K562 (cell line): ENCODE measurements around the gene ZNF324B. TPM values are rescaled to one million over a fixed set of nuclear protein-coding genes. Genes with fewer than 3 reads are reported as not detected.

Experiments used
- ATAC-seq: fragments of 200-7000 bp; cut with Tn5 transposase; 3 replicates; pipeline ENCODE4 v1.9.1; 2020; ENCODE audit warnings: moderate library complexity
- BruUV-seq: library from RNA; stranded (reverse); fragments of 400-500 nt; replicated peaks from 2 replicates; lab custom pipeline; 2021; lab: Mats Ljungman, UMichigan
- CTCF ChIA-PET: fragments of 300-600 bp; formaldehyde crosslinking; extraction: SDS; loops from one replicate; lab custom pipeline; 2021; ENCODE audit warnings: low intra/inter-chr PET ratio; lab: Yijun Ruan, JAX
- POLR2A ChIA-PET: fragments of 300-600, 350-650 bp; sonication (Branson Sonifier 250); formaldehyde crosslinking; extraction: SDS; loops from one replicate; lab custom pipeline; 2021; ENCODE audit warnings: antibody characterized with exemption, inconsistent platforms; lab: Yijun Ruan, JAX
- DNase-seq, 4 experiments: peaks; one replicate each; pipeline versions ENCODE4 v3.0.0 to v3.0.0-alpha.2; 2011 to 2018; ENCODE audit warnings: low spot score in 3 of 4, mixed read lengths in 3 of 4; ENCODE audit errors: extremely low read depth in 1 of 4
- FAIRE-seq: peaks from 2 replicates; lab custom pipeline; 2011; peaks lifted over from hg19 to GRCh38; lab: Jason Lieb, UNC
- H2AFZ ChIP-seq: 2 replicates; pipeline ENCODE4 v1.6.0; 2011; ENCODE audit warnings: low read depth, low read length, control low read depth, inconsistent platforms
- H3K27ac ChIP-seq: fragments of 200-600 bp; 3 replicates; pipeline ENCODE4 v1.8.0; 2011; ENCODE audit warnings: low read depth, mild to moderate bottlenecking, control low read depth, inconsistent platforms, low read length, moderate library complexity, mixed read lengths; ENCODE audit errors: extremely low read depth
- H3K27me3 ChIP-seq, 2 experiments: fragments of 300-600 bp in 1 of 2; 2 replicates in 1 of 2; 3 replicates in 1 of 2; pipeline versions ENCODE4 v1.6.0 to v1.8.0; 2011; ENCODE audit warnings: inconsistent platforms in 2 of 2, low read length in 2 of 2, mild to moderate bottlenecking in 1 of 2, mixed read lengths in 1 of 2, moderate library complexity in 1 of 2; ENCODE audit not compliant: control insufficient read depth in 2 of 2, insufficient read depth in 2 of 2
- H3K36me3 ChIP-seq: fragments of 300-600 bp; 3 replicates; pipeline ENCODE4 v1.8.0; 2011; ENCODE audit warnings: mild to moderate bottlenecking, low read length, inconsistent platforms; ENCODE audit not compliant: control insufficient read depth, insufficient read depth
- H3K4me1 ChIP-seq, 2 experiments: fragments of 200-600 bp in 1 of 2; replicated peaks in 1 of 2; 2 replicates in 1 of 2; 3 replicates in 1 of 2; pipeline versions ENCODE4 v1.5.1 to v1.8.0; 2011; ENCODE audit warnings: inconsistent platforms in 2 of 2, low read length in 2 of 2, mild to moderate bottlenecking in 1 of 2, mixed read lengths in 1 of 2, moderate library complexity in 1 of 2; ENCODE audit not compliant: control insufficient read depth in 2 of 2, insufficient read depth in 2 of 2
- H3K4me2 ChIP-seq: 2 replicates; pipeline ENCODE4 v1.6.1; 2011; ENCODE audit warnings: low read length, control low read depth, inconsistent platforms, mixed read lengths; ENCODE audit not compliant: insufficient read depth
- H3K4me3 ChIP-seq: fragments of 200-600 bp; sonication (generic), shearing (Covaris generic); 2 replicates; pipeline ENCODE4 v1.5.1; 2016; ENCODE audit warnings: control low read depth, inconsistent platforms
- H3K79me2 ChIP-seq: fragments of 200-600 bp; 3 replicates; pipeline ENCODE4 v1.8.0; 2011; ENCODE audit warnings: low read length, inconsistent platforms; ENCODE audit not compliant: control insufficient read depth, insufficient read depth
- H3K9ac ChIP-seq, 2 experiments: 2 replicates each; pipeline versions ENCODE4 v1.6.0 to v1.6.1; 2011; ENCODE audit warnings: low read depth in 2 of 2, low read length in 2 of 2, control low read depth in 1 of 2, inconsistent platforms in 1 of 2, mild to moderate bottlenecking in 1 of 2, mixed read lengths in 1 of 2; ENCODE audit not compliant: insufficient read depth in 1 of 2
- H3K9me1 ChIP-seq: one replicate; pipeline ENCODE4 v1.6.0; 2011; ENCODE audit warnings: inconsistent platforms, mild to moderate bottlenecking, low read length, moderate library complexity; ENCODE audit not compliant: control insufficient read depth, insufficient read depth
- H3K9me3 ChIP-seq: replicated peaks from 2 replicates; pipeline ENCODE4 v1.5.1; 2011; ENCODE audit warnings: low read depth, low read length, inconsistent platforms; ENCODE audit not compliant: control insufficient read depth, insufficient read depth
- H4K20me1 ChIP-seq: replicated peaks from 2 replicates; pipeline ENCODE4 v1.6.1; 2011; ENCODE audit warnings: low read length, inconsistent platforms, mixed read lengths; ENCODE audit not compliant: control insufficient read depth, insufficient read depth
- CBFA2T3 ChIP-seq: fragments of 450-650 bp; IDR thresholded peaks from 2 replicates; pipeline ENCODE4 v1.6.1; 2017
- CEBPG ChIP-seq, 3 experiments: fragments of 200-800 bp in 1 of 3; sonication (Bioruptor generic) in 1 of 3; sonication (generic) in 1 of 3; formaldehyde crosslinking in 1 of 3; IDR thresholded peaks in 2 of 3; conservative IDR thresholded peaks in 1 of 3; 2 replicates each; pipeline versions ENCODE4 v1.6.1 to v1.8.0; 2016 to 2022; ENCODE audit warnings: missing compliant biosample characterization in 2 of 3, missing genetic modification characterization in 2 of 3, mild to moderate bottlenecking in 1 of 3, missing genetic modification reagents in 1 of 3
- EGR1 ChIP-seq: fragments of 450-650 bp; conservative IDR thresholded peaks from 2 replicates; pipeline ENCODE4 v1.6.1; 2017; ENCODE audit warnings: mild to moderate bottlenecking
- GTF2A2 ChIP-seq: IDR thresholded peaks from 2 replicates; pipeline ENCODE4 v1.6.1; 2016; ENCODE audit warnings: mild to moderate bottlenecking, missing genetic modification characterization, missing compliant biosample characterization
- HLTF ChIP-seq: fragments of 450-650 bp; IDR thresholded peaks from 2 replicates; pipeline ENCODE4 v1.6.1; 2016
- HNRNPK ChIP-seq: fragments of 200-400 bp; formaldehyde crosslinking; IDR thresholded peaks from one replicate; pipeline ENCODE4 v1.6.1; 2018; ENCODE audit warnings: mild to moderate bottlenecking, low read depth, low read length; ENCODE audit not compliant: poor library complexity, severe bottlenecking
- NFATC3 ChIP-seq: fragments of 450-650 bp; IDR thresholded peaks from 2 replicates; pipeline ENCODE4 v1.6.1; 2017; ENCODE audit warnings: mild to moderate bottlenecking
- POLR2G ChIP-seq: fragments of 200-400 bp; formaldehyde crosslinking; IDR thresholded peaks from 2 replicates; pipeline ENCODE4 v1.6.1; 2017; ENCODE audit warnings: low read depth, mild to moderate bottlenecking, antibody characterized with exemption, low read length, moderate library complexity
- RBFOX2 ChIP-seq: fragments of 200-400 bp; formaldehyde crosslinking; IDR thresholded peaks from 2 replicates; pipeline ENCODE4 v1.6.1; 2017; ENCODE audit warnings: low read depth, mild to moderate bottlenecking, low read length, moderate library complexity
- SRSF3 ChIP-seq: fragments of 200-400 bp; formaldehyde crosslinking; IDR thresholded peaks from 2 replicates; pipeline ENCODE4 v1.6.1; 2016; ENCODE audit warnings: mild to moderate bottlenecking, low read length, moderate library complexity; ENCODE audit not compliant: insufficient read depth
- ZBTB2 ChIP-seq: fragments of 450-650 bp; IDR thresholded peaks from 2 replicates; pipeline ENCODE4 v1.6.1; 2016; ENCODE audit warnings: antibody characterized with exemption
- ZNF408 ChIP-seq: fragments of 250-450 bp; sonication (Bioruptor Pico); IDR thresholded peaks from 2 replicates; pipeline ENCODE4 v1.4.0; 2020; ENCODE audit warnings: low read depth, mild to moderate bottlenecking, moderate library complexity
- ZNF780A ChIP-seq: fragments of 250-450 bp; sonication (Bioruptor Pico); IDR thresholded peaks from 2 replicates; pipeline ENCODE4 v1.5.0; 2021; ENCODE audit warnings: mild to moderate bottlenecking
- WGBS: fragments of 100-300 bp; shearing (Covaris generic); methylation state at CpG from one replicate; pipeline ENCODE4 v1.1.6; 2016; ENCODE audit warnings: low coverage, mixed read lengths; ENCODE audit not compliant: insufficient coverage; ENCODE audit errors: missing lambda C conversion rate; 5-methylcytosine and 5-hydroxymethylcytosine counted together
- in situ Hi-C: fragments of 300-500 bp; cut with MboI; formaldehyde crosslinking; loops from 4 replicates; pipeline ENCODE4 v1.15.0; 2018; ENCODE audit warnings: inconsistent platforms, mixed read lengths
- intact Hi-C: fragments of 100-400 bp; cut with micrococcal nuclease; formaldehyde crosslinking; loops from 2 replicates; pipeline ENCODE4 v1.14.2; 2022
- polyA plus RNA-seq, 8 experiments: library from polyadenylated mRNA; depleted of rRNA in 4 of 8; stranded (reverse) in 5 of 8; unstranded in 3 of 8; fragments of >200 nt; fragmentation: Nextera tagmentation in 2 of 8; fragmentation: Illumina TruSeq in 1 of 8; extraction: Ambion mirVana in 2 of 8; extraction: Trizol in 1 of 8; gene quantifications; 2 replicates each; pipeline versions ENCODE4 v1.2.1 to v1.2.3, GENCODE V29; 2011 to 2014; ENCODE audit warnings: inconsistent platforms in 1 of 8, missing spikeins in 1 of 8
- total RNA-seq, 7 experiments: library from RNA; depleted of rRNA in 6 of 7; stranded (reverse); fragments of >200 nt in 6 of 7; fragmentation: Illumina TruSeq in 2 of 7; extraction: Trizol in 2 of 7; gene quantifications; 2 replicates each; pipeline versions ENCODE4 v1.2.1 to v1.2.3, GENCODE V29; 2011 to 2021; ENCODE audit warnings: low replicate concordance in 1 of 7
- TF ChIP-seq, protein P1 (sequence below): sonication (generic); IDR thresholded peaks from 2 replicates; pipeline ENCODE4 v1.6.1; 2016

Gene ZNF324B
- total and polyA plus RNA-seq, 9 of the 15 experiments (the other 6 are each of a cell fraction or from before 2014, with no cell fraction given): 0.20 to 13.5 (median 5.7) TPM

DNA sequence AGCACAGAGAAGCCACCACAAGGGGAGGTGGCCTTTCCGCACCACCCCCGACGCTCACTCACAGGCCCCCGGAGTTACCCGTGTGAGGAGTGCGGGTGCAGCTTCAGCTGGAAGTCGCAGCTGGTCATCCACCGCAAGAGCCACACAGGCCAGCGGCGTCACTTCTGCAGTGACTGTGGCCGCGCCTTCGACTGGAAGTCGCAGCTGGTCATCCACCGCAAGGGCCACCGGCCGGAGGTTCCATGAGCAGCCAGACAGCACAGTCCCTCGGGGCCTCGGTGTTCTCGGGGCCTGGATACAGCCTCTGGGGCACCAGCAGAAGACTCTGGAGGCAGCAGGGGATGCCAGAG is 29.0 kb downstream of the ZNF324B start:
- no peak overlapping the region for H3K4me2 ChIP-seq
- no peak overlapping the region for H2AFZ ChIP-seq
- peaks cover 44% of the 10 kb centered on the region; the same call in 2 of the 3 replicates for H3K36me3 ChIP-seq
- 92% methylated on average over 7 of the region's 20 CpGs for whole genome bisulfite sequencing
- ChIA-PET POLR2A (interaction anchor here (0.7 kb wide), 1 partner anchor 9 kb away, joined by 3 read pairs; no protein-coding TSS in a partner anchor), CTCF (no interaction called here)
- ATAC-seq: no peak
- peaks cover 11 to 36% of the 10 kb centered on the region in 2 experiments for H3K4me1 ChIP-seq
- H3K4me3 ChIP-seq: no peak overlapping the region
- H3K79me2 ChIP-seq: no peaks in the 10 kb centered on the region; the same call in 1 of the 3 replicates
- FAIRE-seq: no peak
- intact Hi-C loops: no loop called here
- H3K27me3 ChIP-seq: no peaks in the 10 kb centered on the region
- in situ Hi-C loops: no loop called here
- H3K9ac ChIP-seq: 0 out of 4 replicates have a peak overlapping the region, but pooled peaks of 1 of the 2 experiments have one; percentile 8
- BruUV-seq: no TSS peak
- no peak for DNase-seq
- no peak overlapping the region for H3K27ac ChIP-seq
- TF ChIP-seq CEBPG (CRISPR knock-in tag; IDR thresholded peaks at IDR 0.05) (no peak), CEBPG (tag; conservative IDR thresholded peaks at IDR 0.05 in 1 of 2, IDR thresholded peaks at IDR 0.05 in 1 of 2) (no peak), NFATC3 (no peak), CBFA2T3 (no peak), ZBTB2 (no peak), SRSF3 (no peak), HNRNPK (no peak), GTF2A2 (tag) (no peak), HLTF (no peak), EGR1 (no peak), RBFOX2 (peak; percentile 19), ZNF408 (CRISPR knock-in tag) (no peak), ZNF780A (CRISPR knock-in tag) (no peak), POLR2G (peak; percentile 19; the same call in 1 of the 2 replicates)
- TF ChIP-seq, protein P1, sequence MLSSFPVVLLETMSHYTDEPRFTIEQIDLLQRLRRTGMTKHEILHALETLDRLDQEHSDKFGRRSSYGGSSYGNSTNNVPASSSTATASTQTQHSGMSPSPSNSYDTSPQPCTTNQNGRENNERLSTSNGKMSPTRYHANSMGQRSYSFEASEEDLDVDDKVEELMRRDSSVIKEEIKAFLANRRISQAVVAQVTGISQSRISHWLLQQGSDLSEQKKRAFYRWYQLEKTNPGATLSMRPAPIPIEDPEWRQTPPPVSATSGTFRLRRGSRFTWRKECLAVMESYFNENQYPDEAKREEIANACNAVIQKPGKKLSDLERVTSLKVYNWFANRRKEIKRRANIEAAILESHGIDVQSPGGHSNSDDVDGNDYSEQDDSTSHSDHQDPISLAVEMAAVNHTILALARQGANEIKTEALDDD: no peak
- H3K9me3 ChIP-seq: no peaks in the 10 kb centered on the region
- H4K20me1 ChIP-seq: 0 out of 2 replicates have a peak, but pooled peaks cover 1% of the 10 kb centered on the region
- H3K9me1 ChIP-seq: no peaks in the 10 kb centered on the region
